ENCODE results near the gene GAK.

Gene GAK

DNA sequence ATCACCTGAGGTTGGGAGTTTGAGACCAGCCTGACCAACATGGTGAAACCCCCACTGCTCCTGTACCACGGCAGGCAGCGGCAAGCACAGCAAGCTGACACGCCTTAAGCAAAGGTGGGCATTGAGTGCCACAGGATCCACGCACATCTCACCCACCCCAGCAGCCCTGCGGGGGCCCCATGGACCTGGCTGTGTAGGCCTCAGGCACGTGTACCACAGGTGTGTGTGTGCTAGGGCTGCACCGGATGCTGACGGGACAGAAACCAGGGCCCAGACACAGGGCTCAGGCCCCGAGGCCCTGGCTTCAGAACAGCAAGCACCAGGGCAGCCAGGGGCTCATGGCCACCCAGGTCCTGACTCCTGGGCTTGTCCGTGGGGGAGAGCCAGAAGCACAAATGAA is 46.8 kb downstream of the GAK start:
- no peak overlapping the region for H3K4me3 ChIP-seq (ENCODE audit: low read depth in 1 of 2, low read length in 2 of 2)
- H3K27ac ChIP-seq (ENCODE audit: low read depth, low read length): no peak overlapping the region
- no peaks in the 10 kb centered on the region for H3K27me3 ChIP-seq (ENCODE audit: control insufficient read depth in 1 of 2, insufficient read depth in 2 of 2, low read length in 2 of 2)
- no peaks in the 10 kb centered on the region for H3K9me3 ChIP-seq (ENCODE audit: low read length)
- H3K4me1 ChIP-seq (ENCODE audit: insufficient read depth, low read length): no peaks in the 10 kb centered on the region
- H3K9ac ChIP-seq (ENCODE audit: low read length): no peak overlapping the region
- H3K36me3 ChIP-seq (ENCODE audit: insufficient read depth, low read length): peaks cover 43% of the 10 kb centered on the region

DNA sequence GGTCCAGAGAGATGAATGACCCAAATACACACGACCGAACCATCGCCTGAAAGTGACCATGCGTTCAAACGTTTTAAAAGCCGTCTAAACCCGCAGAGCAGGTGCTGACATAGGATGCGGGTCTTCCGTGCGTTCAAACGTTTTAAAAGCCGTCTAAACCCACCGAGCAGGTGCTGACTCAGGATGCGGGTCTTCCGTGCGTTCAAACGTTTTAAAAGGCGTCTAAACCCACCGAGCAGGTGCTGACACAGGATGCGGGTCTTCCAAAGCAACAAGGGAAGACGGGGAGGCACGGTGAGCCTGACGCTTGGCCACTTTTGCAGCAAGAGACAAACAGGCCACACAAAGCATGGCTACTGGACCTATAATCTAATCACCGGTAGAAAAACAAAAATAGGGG is 47.2 kb downstream of the GAK start:
- H3K36me3 ChIP-seq (ENCODE audit: insufficient read depth, low read length): peaks cover 47% of the 10 kb centered on the region
- no peaks in the 10 kb centered on the region for H3K9me3 ChIP-seq (ENCODE audit: low read length)
- H3K27ac ChIP-seq (ENCODE audit: low read depth, low read length): no peak overlapping the region
- no peaks in the 10 kb centered on the region for H3K4me1 ChIP-seq (ENCODE audit: insufficient read depth, low read length)
- no peak overlapping the region for H3K4me3 ChIP-seq (ENCODE audit: low read depth in 1 of 2, low read length in 2 of 2)
- no peak overlapping the region for H3K9ac ChIP-seq (ENCODE audit: low read length)
- no peaks in the 10 kb centered on the region for H3K27me3 ChIP-seq (ENCODE audit: control insufficient read depth in 1 of 2, insufficient read depth in 2 of 2, low read length in 2 of 2)

DNA sequence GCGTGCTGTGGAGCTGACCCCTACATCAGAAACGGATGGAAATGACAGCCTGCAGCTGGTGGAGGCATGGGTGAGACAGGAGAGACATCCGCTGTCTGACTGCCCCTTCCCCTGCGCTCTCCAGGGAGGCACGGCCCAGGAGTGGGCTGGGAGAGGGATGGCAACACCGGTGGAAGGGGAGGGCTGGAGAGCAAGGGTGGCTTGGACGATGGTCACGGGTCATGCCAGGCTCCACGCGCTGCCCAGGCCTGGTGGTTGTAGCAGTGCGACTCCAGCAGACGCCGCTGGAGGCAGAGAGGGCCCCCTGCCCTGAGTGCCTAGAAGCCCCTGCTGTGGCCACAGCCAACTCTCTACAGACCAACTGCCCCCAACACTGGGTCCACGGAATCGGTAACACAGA is 47.9 kb downstream of the GAK start:
- H3K4me1 ChIP-seq (ENCODE audit: insufficient read depth, low read length): no peaks in the 10 kb centered on the region
- H3K9ac ChIP-seq (ENCODE audit: low read length): no peak overlapping the region
- H3K27me3 ChIP-seq (ENCODE audit: control insufficient read depth in 1 of 2, insufficient read depth in 2 of 2, low read length in 2 of 2): no peaks in the 10 kb centered on the region
- no peak overlapping the region for H3K27ac ChIP-seq (ENCODE audit: low read depth, low read length)
- H3K9me3 ChIP-seq (ENCODE audit: low read length): no peaks in the 10 kb centered on the region
- no peak overlapping the region for H3K4me3 ChIP-seq (ENCODE audit: low read depth in 1 of 2, low read length in 2 of 2)
- peaks cover 47% of the 10 kb centered on the region for H3K36me3 ChIP-seq (ENCODE audit: insufficient read depth, low read length)

DNA sequence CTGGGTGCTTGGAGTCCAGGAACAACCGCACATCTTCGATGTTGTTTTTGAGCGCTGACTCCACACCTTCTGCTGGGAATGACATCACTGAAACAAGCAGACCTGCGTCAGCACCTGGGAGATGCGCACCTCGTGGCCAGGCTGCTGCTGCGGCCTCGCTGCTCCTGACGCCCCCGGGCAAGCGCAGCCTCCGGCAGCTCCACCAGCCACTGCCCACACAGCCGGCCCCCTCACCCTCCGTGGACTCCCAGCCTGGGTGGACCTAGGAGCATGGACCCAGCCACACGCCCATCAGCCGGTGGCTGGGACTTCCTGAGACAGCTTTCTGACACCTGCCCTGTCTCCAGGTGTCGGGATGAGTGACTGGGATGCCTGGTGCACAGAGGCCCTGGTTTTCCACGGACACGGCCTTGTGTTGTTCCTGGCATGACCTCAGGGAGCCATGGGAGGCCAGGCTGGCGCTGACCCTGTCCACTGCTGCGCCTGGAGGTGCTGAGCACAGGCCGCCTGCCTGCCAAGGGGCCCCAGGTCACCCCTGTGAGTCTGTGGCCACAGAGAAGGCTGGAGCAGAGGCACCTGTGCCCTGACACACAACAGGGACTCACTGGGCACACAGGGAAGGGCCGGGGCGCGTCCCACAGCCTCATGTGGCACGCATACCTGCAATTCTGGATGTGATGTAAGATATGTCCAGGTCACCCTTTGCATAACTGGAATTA is 48.6 kb downstream of the GAK start:
- H3K27me3 ChIP-seq (ENCODE audit: control insufficient read depth in 1 of 2, insufficient read depth in 2 of 2, low read length in 2 of 2): no peaks in the 10 kb centered on the region
- peaks cover 44% of the 10 kb centered on the region for H3K36me3 ChIP-seq (ENCODE audit: insufficient read depth, low read length)
- H3K4me3 ChIP-seq (ENCODE audit: low read depth in 1 of 2, low read length in 2 of 2): no peak overlapping the region
- no peaks in the 10 kb centered on the region for H3K4me1 ChIP-seq (ENCODE audit: insufficient read depth, low read length)
- H3K27ac ChIP-seq (ENCODE audit: low read depth, low read length): no peak overlapping the region
- H3K9ac ChIP-seq (ENCODE audit: low read length): no peak overlapping the region
- no peaks in the 10 kb centered on the region for H3K9me3 ChIP-seq (ENCODE audit: low read length)

DNA sequence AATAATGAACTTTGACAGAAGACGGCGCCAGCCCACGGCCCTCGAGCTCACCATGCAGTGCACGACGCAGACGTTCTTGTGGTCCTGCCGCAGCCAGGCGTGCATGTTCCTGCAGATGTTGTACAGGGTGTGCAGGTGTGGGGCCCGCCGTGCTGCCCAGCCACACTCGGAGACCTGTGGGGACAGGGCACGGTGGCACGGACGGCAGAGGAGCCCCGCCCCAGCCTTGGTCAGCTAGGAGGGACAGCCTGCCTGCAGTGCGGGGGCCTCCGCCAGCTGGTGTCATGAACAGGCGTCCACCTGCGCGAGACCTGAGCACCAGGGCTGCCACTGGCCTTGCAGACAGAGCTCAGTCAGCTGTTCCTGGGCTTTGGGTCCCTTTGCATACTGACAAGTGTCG is 49.5 kb downstream of the GAK start:
- no peak overlapping the region for H3K27ac ChIP-seq (ENCODE audit: low read depth, low read length)
- H3K9me3 ChIP-seq (ENCODE audit: low read length): no peaks in the 10 kb centered on the region
- H3K4me3 ChIP-seq (ENCODE audit: low read depth in 1 of 2, low read length in 2 of 2): no peak overlapping the region
- no peak overlapping the region for H3K9ac ChIP-seq (ENCODE audit: low read length)
- H3K4me1 ChIP-seq (ENCODE audit: insufficient read depth, low read length): no peaks in the 10 kb centered on the region
- H3K36me3 ChIP-seq (ENCODE audit: insufficient read depth, low read length): peaks cover 36% of the 10 kb centered on the region
- no peaks in the 10 kb centered on the region for H3K27me3 ChIP-seq (ENCODE audit: control insufficient read depth in 1 of 2, insufficient read depth in 2 of 2, low read length in 2 of 2)

DNA sequence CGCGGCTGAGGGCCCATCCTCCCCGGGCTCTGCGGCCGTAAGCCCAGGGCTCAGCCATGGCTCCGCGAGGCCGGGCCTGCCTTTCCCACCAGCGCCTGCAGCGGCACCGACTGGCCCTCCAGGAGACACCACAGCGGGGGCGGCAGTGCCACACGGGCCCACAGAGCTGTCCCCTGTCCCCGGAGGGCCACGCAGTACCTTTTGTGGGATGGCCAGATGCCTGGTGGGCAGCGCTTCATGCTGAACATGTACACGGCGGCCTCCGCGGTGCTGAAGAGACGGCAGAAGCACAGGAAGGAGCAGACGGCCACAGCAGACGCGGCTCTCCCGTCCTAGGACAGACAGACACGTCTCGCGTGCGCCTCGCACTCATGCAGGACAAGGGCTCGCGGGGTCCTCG is 50.4 kb downstream of the GAK start:
- Histone ChIP-seq H3K4me3 (ENCODE audit: low read depth in 1 of 2, low read length in 2 of 2) (no peak overlapping the region), H3K27me3 (ENCODE audit: control insufficient read depth in 1 of 2, insufficient read depth in 2 of 2, low read length in 2 of 2) (no peaks in the 10 kb centered on the region), H3K9me3 (ENCODE audit: low read length) (no peaks in the 10 kb centered on the region), H3K36me3 (ENCODE audit: insufficient read depth, low read length) (peaks cover 41% of the 10 kb centered on the region), H3K9ac (ENCODE audit: low read length) (no peak overlapping the region), H3K4me1 (ENCODE audit: insufficient read depth, low read length) (no peaks in the 10 kb centered on the region), H3K27ac (ENCODE audit: low read depth, low read length) (no peak overlapping the region)

DNA sequence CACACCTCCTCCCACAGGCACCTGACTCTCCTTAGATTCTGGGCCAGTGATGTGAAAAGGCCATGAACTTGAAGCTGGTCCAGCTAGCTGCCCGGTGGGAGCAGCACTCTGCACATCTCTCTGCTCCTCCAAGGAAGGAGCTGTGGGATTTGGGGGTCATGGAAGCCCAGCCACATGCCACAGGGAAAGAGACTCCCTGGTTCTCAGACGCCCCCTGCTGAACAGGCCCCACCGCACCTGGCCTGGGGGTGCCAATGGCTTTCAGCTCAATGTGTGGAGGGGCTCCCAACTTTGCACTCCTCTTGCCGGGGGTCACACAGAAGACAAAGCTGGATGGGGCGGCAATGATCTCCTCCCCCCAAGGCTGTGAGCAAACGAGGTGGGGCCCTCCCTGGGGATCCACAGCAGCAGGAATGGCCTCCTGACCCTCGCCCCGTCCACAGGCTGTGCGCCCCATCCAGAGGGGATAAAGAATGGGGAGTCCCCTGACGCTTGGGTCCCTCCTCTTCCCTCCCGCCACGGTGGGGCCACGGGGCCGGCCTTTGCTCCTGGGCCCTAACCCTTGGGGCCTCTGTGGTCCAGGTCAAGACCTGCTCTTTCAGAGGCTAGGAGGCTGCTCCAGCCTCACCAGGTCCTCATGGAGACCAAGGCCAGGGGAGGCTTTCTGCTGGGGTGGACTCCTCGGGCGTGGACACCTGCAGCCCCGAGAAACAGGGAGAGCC is 51.3 kb downstream of the GAK start:
- Histone ChIP-seq H3K27ac (ENCODE audit: low read depth, low read length) (no peak overlapping the region), H3K9me3 (ENCODE audit: low read length) (no peaks in the 10 kb centered on the region), H3K9ac (ENCODE audit: low read length) (no peak overlapping the region), H3K36me3 (ENCODE audit: insufficient read depth, low read length) (peaks cover 50% of the 10 kb centered on the region), H3K4me3 (ENCODE audit: low read depth in 1 of 2, low read length in 2 of 2) (no peak overlapping the region), H3K4me1 (ENCODE audit: insufficient read depth, low read length) (no peaks in the 10 kb centered on the region), H3K27me3 (ENCODE audit: control insufficient read depth in 1 of 2, insufficient read depth in 2 of 2, low read length in 2 of 2) (no peaks in the 10 kb centered on the region)

DNA sequence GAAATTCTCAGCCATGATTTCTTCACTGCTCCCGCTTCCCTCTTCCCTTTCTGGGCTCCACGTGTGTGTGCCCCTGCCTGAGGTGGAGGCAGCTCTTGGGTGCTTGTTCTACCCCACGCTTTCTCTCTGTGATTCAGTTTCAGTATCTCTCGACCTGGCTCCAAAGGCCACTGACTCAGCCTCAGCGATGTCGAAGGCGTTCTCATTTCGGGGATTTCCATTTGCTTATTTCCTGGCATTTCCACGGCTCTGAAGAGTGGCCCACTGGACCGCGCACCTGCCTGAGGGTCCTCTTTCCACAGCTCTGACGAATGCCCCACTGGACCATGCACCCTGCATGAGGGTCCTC is 52.4 kb downstream of the GAK start:
- Histone ChIP-seq H3K9me3 (ENCODE audit: low read length) (no peaks in the 10 kb centered on the region), H3K36me3 (ENCODE audit: insufficient read depth, low read length) (peaks cover 54% of the 10 kb centered on the region), H3K9ac (ENCODE audit: low read length) (no peak overlapping the region), H3K4me3 (ENCODE audit: low read depth in 1 of 2, low read length in 2 of 2) (no peak overlapping the region), H3K27me3 (ENCODE audit: control insufficient read depth in 1 of 2, insufficient read depth in 2 of 2, low read length in 2 of 2) (no peaks in the 10 kb centered on the region), H3K27ac (ENCODE audit: low read depth, low read length) (no peak overlapping the region), H3K4me1 (ENCODE audit: insufficient read depth, low read length) (no peaks in the 10 kb centered on the region)

DNA sequence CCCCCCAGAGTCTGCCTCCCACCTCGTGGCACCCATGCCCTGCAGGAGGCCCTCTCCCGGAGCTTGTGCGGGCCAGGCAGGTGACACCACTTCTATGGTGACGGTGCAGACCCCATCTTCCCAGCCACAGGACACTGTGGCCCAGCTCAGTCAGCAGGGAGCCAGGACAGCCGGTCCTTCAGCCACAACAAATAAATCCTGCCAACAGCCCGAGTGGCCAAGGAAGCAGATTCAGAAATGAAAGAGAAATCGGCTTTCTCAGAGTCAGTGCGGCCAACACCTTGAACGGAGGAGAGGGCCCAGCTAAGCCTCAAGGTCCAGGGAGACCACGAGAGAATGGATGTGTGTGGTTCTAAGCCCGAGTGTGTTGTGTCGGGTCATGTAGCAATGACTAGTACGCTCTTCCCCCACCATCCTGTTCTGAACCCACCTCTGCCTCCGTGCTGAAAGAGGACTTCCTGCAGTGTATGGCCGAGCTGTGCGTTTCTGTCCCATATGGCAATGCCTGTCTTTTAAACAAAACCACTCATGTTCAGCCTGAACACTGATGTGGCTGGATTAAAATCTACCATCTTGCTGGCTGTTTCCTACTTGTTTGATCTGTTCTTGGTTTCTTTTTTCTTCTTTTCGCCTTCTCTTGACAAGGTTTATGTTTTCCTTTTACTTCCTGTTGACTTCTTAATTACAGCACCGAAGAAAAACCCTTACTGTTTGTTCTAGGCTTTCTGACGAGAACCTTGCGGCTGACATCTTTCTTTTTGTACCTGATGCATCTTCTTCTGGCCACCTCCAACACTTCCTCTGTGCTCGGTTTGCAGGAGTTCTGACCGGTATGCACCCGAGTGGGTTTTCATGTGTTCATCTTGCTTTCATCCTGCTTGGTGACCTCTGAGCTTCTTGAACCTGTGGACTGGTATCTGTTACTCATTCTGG is 53.1 kb downstream of the GAK start:
- H3K9ac ChIP-seq (ENCODE audit: low read length): no peak overlapping the region
- H3K4me1 ChIP-seq (ENCODE audit: insufficient read depth, low read length): no peaks in the 10 kb centered on the region
- no peaks in the 10 kb centered on the region for H3K27me3 ChIP-seq (ENCODE audit: control insufficient read depth in 1 of 2, insufficient read depth in 2 of 2, low read length in 2 of 2)
- H3K9me3 ChIP-seq (ENCODE audit: low read length): no peaks in the 10 kb centered on the region
- H3K27ac ChIP-seq (ENCODE audit: low read depth, low read length): no peak overlapping the region
- H3K36me3 ChIP-seq (ENCODE audit: insufficient read depth, low read length): peaks cover 60% of the 10 kb centered on the region
- H3K4me3 ChIP-seq (ENCODE audit: low read depth in 1 of 2, low read length in 2 of 2): no peak overlapping the region

DNA sequence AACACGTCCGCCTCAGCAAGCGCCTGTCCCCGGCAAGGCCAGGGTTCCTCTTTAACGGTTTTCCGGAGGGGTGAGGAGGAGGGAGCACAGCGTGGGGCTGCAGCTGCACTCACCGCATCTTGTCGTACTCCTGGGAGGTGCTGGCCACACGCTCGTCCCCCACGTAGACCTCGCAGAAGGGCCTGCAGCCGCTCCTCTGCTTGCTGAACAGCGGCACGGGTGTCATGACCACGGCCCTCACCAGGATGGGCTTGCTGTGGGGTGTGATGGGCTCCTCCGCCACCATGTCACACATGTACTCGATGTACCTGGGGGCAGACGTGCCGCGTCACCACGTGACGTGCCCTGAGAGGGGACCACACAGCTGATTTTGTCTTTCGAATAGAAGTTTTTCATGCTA is 54.6 kb downstream of the GAK start:
- Histone ChIP-seq H3K4me1 (ENCODE audit: insufficient read depth, low read length) (no peaks in the 10 kb centered on the region), H3K4me3 (ENCODE audit: low read depth in 1 of 2, low read length in 2 of 2) (no peak overlapping the region), H3K9me3 (ENCODE audit: low read length) (no peaks in the 10 kb centered on the region), H3K9ac (ENCODE audit: low read length) (no peak overlapping the region), H3K36me3 (ENCODE audit: insufficient read depth, low read length) (peaks cover 52% of the 10 kb centered on the region), H3K27ac (ENCODE audit: low read depth, low read length) (no peak overlapping the region), H3K27me3 (ENCODE audit: control insufficient read depth in 1 of 2, insufficient read depth in 2 of 2, low read length in 2 of 2) (no peaks in the 10 kb centered on the region)

DNA sequence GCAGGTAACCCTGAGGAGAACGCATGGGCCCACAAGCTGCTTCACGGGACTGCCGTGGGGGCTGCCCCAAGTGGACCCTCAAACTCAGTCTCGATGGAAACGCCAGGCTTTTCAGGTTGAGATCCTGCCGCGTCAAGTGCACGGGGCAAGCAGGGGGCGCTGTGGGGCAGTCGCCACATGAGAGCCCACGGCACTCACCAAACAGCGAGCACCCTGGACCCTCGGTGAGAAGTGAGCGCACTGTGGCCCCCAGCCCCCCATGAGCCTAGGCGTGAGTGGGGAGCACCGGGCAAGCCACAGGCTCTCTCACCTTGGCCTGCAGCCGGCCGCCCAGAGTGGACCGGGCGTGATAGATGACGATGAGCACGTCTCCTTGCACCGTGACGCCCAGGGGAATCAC is 55.3 kb downstream of the GAK start:
- H3K27me3 ChIP-seq (ENCODE audit: control insufficient read depth in 1 of 2, insufficient read depth in 2 of 2, low read length in 2 of 2): no peaks in the 10 kb centered on the region

More for the DNA sequence above, 55.3 kb downstream of the GAK start:
- Histone ChIP-seq H3K9ac (ENCODE audit: low read length) (no peak overlapping the region), H3K27ac (ENCODE audit: low read depth, low read length) (no peak overlapping the region), H3K4me3 (ENCODE audit: low read depth in 1 of 2, low read length in 2 of 2) (no peak overlapping the region), H3K9me3 (ENCODE audit: low read length) (no peaks in the 10 kb centered on the region), H3K4me1 (ENCODE audit: insufficient read depth, low read length) (no peaks in the 10 kb centered on the region), H3K36me3 (ENCODE audit: insufficient read depth, low read length) (peaks cover 46% of the 10 kb centered on the region)
